Measurements from ENCODE around the gene PSTPIP2.

DNA sequence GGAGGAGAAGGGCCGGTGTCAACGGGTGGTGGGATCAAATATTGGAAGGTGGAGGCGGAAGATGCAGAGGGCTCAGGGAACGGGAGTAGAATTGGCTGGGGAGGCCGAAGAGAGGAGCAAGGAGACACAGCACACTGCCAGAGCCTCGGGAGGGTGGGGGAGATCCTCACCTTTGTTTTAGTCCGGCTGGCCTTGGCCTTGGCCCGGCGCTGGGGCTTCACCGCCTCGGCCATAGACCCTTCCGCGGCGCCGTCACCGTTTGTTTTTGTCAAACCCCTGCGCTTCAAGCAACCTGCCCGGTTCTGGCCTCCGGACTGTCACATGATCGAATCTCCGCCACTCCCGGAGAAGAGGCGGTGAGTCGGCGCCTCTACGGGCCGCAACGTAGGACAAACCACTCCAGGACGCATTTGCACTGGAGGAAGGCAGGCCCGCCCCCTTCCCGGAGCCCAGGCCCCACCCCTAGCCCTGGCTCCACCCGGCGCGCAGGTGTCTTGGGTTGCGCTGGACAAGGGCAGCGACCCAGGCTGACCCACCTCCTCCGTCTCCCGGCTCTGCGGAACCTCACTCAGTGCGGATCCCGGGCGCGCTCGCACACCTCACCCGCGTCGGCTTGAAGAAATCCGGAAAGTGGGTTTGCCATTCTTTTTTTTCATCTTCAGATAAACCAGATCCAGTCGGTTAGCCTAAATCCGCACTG lies 104.9 kb downstream of the PSTPIP2 start, which contains the start of gene EPG5:
- TF ChIP-seq, protein P1, sequence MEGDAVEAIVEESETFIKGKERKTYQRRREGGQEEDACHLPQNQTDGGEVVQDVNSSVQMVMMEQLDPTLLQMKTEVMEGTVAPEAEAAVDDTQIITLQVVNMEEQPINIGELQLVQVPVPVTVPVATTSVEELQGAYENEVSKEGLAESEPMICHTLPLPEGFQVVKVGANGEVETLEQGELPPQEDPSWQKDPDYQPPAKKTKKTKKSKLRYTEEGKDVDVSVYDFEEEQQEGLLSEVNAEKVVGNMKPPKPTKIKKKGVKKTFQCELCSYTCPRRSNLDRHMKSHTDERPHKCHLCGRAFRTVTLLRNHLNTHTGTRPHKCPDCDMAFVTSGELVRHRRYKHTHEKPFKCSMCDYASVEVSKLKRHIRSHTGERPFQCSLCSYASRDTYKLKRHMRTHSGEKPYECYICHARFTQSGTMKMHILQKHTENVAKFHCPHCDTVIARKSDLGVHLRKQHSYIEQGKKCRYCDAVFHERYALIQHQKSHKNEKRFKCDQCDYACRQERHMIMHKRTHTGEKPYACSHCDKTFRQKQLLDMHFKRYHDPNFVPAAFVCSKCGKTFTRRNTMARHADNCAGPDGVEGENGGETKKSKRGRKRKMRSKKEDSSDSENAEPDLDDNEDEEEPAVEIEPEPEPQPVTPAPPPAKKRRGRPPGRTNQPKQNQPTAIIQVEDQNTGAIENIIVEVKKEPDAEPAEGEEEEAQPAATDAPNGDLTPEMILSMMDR (IDR thresholded peaks at IDR 0.05): peak in 1 of 4 experiments; percentile 10
- peak; percentile 45 to 56 for TF ChIP-seq POLR2A (IDR thresholded peaks at IDR 0.05)

Data from uterus (tissue), 2 donors.